KMS-11 (cell line): ENCODE results near the gene PLPPR4.

Experiments
- H2AFZ ChIP-seq: fragments of 200-600 bp; sonication (generic); 2 replicates; pipeline ENCODE4 v1.6.1; 2016; ENCODE audit warnings: antibody characterized with exemption, mixed run types, low read depth
- H3K27ac ChIP-seq: fragments of 200-600 bp; sonication (generic); 2 replicates; pipeline ENCODE4 v1.6.1; 2016; ENCODE audit warnings: mild to moderate bottlenecking, mixed run types
- H3K27me3 ChIP-seq: fragments of 200-600 bp; sonication (generic); 2 replicates; pipeline ENCODE4 v1.6.1; 2017; ENCODE audit warnings: mild to moderate bottlenecking, low read depth, mixed run types, moderate library complexity; ENCODE audit not compliant: insufficient read depth
- H3K36me3 ChIP-seq: fragments of 200-600 bp; sonication (generic); 2 replicates; pipeline ENCODE4 v1.6.1; 2017; ENCODE audit warnings: mild to moderate bottlenecking, mixed run types; ENCODE audit not compliant: insufficient read depth
- H3K4me1 ChIP-seq: fragments of 200-600 bp; sonication (generic); 2 replicates; pipeline ENCODE4 v1.6.1; 2016; ENCODE audit warnings: mild to moderate bottlenecking, low read depth, mixed run types; ENCODE audit not compliant: poor library complexity, severe bottlenecking
- H3K4me2 ChIP-seq: fragments of 200-600 bp; sonication (generic); 2 replicates; pipeline ENCODE4 v1.7.0; 2016; ENCODE audit warnings: mild to moderate bottlenecking, mixed run types
- H3K4me3 ChIP-seq: fragments of 200-600 bp; sonication (generic); IDR thresholded peaks from 2 replicates; pipeline ENCODE4 v1.6.1; 2017; ENCODE audit warnings: low read depth, low read length, mixed read lengths; ENCODE audit not compliant: insufficient read depth
- H3K79me2 ChIP-seq: fragments of 200-600 bp; sonication (generic); 2 replicates; pipeline ENCODE4 v1.6.1; 2016; ENCODE audit warnings: low read depth, mixed run types; ENCODE audit not compliant: insufficient read depth
- H3K9ac ChIP-seq: fragments of 200-600 bp; sonication (generic); 2 replicates; pipeline ENCODE4 v1.6.1; 2016; ENCODE audit warnings: mild to moderate bottlenecking, mixed run types
- H4K20me1 ChIP-seq: fragments of 200-600 bp; sonication (generic); 2 replicates; pipeline ENCODE4 v1.6.1; 2016; ENCODE audit warnings: mild to moderate bottlenecking, mixed run types; ENCODE audit not compliant: insufficient read depth
- CTCF ChIP-seq: fragments of 200-600 bp; sonication (generic); conservative IDR thresholded peaks from 2 replicates; pipeline ENCODE4 v1.6.1; 2017; ENCODE audit warnings: low read depth, mild to moderate bottlenecking, antibody characterized with exemption, low read length, moderate library complexity, mixed read lengths

PLPPR4 gene, protein sequence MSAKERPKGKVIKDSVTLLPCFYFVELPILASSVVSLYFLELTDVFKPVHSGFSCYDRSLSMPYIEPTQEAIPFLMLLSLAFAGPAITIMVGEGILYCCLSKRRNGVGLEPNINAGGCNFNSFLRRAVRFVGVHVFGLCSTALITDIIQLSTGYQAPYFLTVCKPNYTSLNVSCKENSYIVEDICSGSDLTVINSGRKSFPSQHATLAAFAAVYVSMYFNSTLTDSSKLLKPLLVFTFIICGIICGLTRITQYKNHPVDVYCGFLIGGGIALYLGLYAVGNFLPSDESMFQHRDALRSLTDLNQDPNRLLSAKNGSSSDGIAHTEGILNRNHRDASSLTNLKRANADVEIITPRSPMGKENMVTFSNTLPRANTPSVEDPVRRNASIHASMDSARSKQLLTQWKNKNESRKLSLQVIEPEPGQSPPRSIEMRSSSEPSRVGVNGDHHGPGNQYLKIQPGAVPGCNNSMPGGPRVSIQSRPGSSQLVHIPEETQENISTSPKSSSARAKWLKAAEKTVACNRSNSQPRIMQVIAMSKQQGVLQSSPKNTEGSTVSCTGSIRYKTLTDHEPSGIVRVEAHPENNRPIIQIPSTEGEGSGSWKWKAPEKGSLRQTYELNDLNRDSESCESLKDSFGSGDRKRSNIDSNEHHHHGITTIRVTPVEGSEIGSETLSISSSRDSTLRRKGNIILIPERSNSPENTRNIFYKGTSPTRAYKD

DNA sequence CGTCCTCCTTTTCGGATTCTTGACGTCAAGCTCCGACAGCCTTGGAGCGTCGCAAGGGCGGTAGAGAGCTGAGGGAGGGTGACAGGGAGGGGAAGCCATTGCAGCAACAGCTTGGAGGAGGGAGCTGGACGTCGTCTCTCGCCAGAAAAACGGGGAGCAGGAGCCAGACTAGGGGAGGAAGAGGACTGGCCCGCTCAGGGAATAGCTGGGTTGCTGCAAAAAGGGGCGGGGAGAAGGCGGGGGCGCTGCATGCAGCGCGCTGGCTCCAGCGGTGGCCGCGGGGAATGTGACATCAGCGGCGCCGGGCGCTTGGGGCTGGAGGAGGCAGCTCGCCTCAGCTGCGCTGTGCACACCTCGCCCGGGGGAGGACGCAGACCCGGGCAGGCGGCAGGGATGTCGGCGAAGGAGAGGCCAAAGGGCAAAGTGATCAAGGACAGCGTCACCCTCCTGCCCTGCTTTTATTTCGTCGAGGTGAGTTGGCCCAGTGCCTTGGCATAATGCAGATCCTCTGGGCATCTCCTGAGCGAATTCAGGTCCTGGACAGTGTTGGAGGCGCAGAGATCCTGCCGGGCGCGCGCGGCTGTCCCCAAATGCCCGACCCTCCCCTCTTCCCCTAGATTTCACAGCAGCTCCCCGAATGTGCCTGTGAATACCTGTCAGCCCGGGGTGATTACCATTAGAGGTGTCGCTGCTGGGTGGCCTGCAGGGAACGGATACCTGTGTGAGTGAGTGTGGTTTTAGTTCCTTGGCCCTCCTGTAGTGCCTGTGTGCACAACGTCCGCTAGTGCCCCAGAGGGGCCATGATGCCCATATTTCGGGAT is at the start of gene PLPPR4:
TSS of gene PLPPR4 (plus strand) at position 292 of the 821 bp plus-strand sequence. CDS start at position 394, 102 bp downstream.
- H3K27ac ChIP-seq, result no peak within 1 kb of the TSS
- H2AFZ ChIP-seq, result no peak within 1 kb of the TSS
- no peak within 1 kb of the TSS for H3K4me2 ChIP-seq
- no peaks in the 10 kb centered on the region for H3K79me2 ChIP-seq
- H3K4me1 ChIP-seq, result no peaks in the 10 kb centered on the region
- H3K9ac ChIP-seq, result no peak within 1 kb of the TSS
- TF ChIP-seq CTCF, result no peak
- no peaks in the 10 kb centered on the region for H3K27me3 ChIP-seq
- H3K4me3 ChIP-seq, result no peak within 1 kb of the TSS
- H3K36me3 ChIP-seq, result no peaks in the 10 kb centered on the region
- H4K20me1 ChIP-seq, result no peaks in the 10 kb centered on the region

DNA sequence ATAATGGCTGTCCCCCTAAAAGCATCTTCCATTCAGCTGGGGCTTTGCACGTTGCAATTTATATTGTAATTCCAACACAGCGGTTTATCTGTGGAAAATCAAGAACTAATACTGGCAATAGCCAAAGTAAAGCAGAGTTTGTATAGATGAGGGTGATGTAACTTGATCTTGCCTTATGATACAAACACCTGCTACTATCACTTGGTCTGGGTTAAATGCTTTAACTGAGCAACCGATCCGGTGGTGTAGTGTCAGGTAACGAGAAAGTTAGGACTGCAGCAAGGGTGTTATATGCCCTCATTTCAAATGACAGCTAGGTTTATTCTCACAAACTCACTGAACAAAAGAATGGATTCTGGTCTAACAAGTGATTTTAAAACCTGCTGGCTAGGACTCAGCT is 47.3 kb upstream of the PLPPR4 start:
- no peak overlapping the region for H2AFZ ChIP-seq
- no peak overlapping the region for H3K4me3 ChIP-seq
- H3K79me2 ChIP-seq, result no peaks in the 10 kb centered on the region
- H3K36me3 ChIP-seq, result no peaks in the 10 kb centered on the region
- H3K4me1 ChIP-seq, result no peaks in the 10 kb centered on the region
- H4K20me1 ChIP-seq, result no peaks in the 10 kb centered on the region
- H3K27ac ChIP-seq, result no peak overlapping the region
- H3K27me3 ChIP-seq, result no peaks in the 10 kb centered on the region
- TF ChIP-seq CTCF, result no peak
- no peak overlapping the region for H3K4me2 ChIP-seq
- H3K9ac ChIP-seq, result no peak overlapping the region

- no peak for TF ChIP-seq CTCF
- Histone ChIP-seq H2AFZ (no peak overlapping the region), H3K4me3 (no peak overlapping the region), H3K27me3 (no peaks in the 10 kb centered on the region), H3K9ac (no peak overlapping the region), H3K27ac (no peak overlapping the region), H3K4me1 (no peaks in the 10 kb centered on the region), H3K36me3 (no peaks in the 10 kb centered on the region), H3K4me2 (no peak overlapping the region), H3K79me2 (no peaks in the 10 kb centered on the region), H4K20me1 (no peaks in the 10 kb centered on the region)
Measured at GRCh38 chr1:99217599-99217998, 46.7 kb upstream of the PLPPR4 start.

DNA sequence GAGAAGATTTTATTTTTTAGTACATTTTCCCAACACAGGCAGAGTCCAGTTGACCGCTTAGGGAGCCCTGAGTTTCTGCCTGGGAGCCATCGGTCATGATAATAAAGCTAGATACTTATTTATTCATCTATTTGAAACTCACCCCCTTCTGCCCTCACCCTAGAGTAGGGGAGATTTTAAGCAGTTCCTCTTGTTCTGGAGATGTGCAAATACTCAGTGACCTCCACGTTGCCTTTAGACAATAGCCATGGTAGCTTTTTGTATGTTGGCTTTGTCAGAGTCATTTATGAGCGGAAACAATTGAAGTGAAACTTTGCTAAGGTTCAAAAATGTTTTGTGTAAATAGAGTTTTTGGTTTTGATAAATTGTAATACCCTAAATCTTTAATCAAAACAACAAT is 45.7 kb upstream of the PLPPR4 start:
- Histone ChIP-seq H3K9ac (no peak overlapping the region), H3K79me2 (no peaks in the 10 kb centered on the region), H3K4me2 (no peak overlapping the region), H4K20me1 (no peaks in the 10 kb centered on the region), H3K27ac (no peak overlapping the region), H3K4me1 (no peaks in the 10 kb centered on the region), H3K4me3 (no peak overlapping the region), H2AFZ (no peak overlapping the region), H3K36me3 (no peaks in the 10 kb centered on the region), H3K27me3 (no peaks in the 10 kb centered on the region)
- no peak for TF ChIP-seq CTCF
